Islet of Langerhans (tissue), 1 donor: ENCODE measurements around the gene BNIPL.

Experiments used
- FAIRE-seq: peaks from one replicate; lab custom pipeline; 2011; peaks lifted over from hg19 to GRCh38; lab: Jason Lieb, UNC

Gene BNIPL, protein sequence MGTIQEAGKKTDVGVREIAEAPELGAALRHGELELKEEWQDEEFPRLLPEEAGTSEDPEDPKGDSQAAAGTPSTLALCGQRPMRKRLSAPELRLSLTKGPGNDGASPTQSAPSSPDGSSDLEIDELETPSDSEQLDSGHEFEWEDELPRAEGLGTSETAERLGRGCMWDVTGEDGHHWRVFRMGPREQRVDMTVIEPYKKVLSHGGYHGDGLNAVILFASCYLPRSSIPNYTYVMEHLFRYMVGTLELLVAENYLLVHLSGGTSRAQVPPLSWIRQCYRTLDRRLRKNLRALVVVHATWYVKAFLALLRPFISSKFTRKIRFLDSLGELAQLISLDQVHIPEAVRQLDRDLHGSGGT

DNA sequence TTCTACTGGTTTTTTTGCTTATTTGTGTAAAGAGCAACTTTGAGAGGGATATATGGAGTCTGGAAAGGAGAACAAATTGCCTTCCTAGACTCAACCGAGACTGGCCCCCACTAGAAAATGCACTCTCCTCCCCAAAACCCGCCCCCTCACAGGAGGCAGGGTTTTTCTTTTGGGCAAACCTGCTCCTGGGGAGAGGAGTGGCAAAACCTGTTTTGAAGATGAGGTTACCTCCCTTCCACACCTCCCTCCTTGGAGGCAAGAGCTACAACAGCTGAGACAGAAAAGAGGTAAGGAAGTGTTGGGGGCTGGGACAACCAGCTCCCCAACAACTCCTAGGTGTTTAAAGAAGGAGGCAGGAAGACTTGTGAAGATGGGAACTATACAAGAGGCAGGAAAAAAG lies at the start of gene BNIPL:
Gene BNIPL, plus strand, starts transcription at position 231 of the 400 bp plus-strand sequence. Its CDS starts 140 bp downstream, at position 371.
- no peak for FAIRE-seq

DNA sequence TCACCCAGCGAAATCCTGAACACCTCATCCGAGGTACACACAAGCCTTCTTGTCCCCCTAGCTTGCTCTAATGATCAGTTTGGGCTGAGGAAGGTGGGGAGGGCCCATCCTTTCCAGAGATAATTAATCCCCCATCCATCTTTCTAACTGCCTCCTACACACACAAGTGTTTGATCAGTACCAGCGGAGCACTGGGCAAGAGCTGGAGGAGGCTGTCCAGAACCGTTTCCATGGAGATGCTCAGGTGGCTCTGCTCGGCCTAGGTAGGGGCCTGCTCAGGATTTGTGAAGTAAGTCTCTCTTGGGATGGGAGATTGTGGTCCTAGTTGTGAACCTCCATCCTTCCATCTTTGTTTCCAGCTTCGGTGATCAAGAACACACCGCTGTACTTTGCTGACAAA lies 48.5 kb upstream of the BNIPL start:
- FAIRE-seq = no peak

DNA sequence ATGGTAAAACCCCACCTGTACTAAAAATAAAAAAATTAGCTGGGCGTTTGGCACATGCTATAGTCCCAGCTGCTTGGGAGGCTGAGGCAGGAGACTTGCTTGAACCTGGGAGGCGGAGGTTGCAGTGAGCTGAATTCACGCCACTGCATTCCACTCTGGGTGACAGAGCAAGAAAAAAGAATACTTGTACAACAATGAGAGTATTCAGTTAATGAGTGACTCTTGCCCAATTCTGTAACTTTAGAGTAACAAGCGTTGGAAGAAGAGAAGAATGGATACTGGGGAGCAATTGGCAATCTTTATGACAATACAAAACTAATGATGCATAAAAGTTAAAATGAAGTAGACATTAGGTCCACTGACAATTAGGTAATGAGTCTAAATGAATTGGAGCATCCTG lies 43.8 kb upstream of the BNIPL start:
- no peak for FAIRE-seq

DNA sequence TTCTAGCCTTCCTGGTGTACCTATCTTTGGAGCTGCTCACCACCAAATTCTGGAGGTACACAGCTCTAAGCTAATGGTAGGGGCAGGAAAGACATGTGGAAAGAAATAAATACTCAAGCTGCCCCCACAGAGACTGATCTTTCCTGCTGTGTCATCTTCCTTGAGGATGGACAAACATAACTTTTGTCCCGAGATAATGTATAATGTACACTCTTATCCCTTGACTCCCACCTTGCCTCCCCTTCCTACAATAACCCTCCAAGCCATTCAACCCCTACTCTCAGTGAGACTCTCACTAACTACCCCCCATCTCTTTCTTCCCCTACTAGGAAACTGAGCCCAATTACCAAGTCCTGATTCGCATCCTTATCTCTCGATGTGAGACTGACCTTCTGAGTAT lies 42.1 kb upstream of the BNIPL start:
- no peak for FAIRE-seq

DNA sequence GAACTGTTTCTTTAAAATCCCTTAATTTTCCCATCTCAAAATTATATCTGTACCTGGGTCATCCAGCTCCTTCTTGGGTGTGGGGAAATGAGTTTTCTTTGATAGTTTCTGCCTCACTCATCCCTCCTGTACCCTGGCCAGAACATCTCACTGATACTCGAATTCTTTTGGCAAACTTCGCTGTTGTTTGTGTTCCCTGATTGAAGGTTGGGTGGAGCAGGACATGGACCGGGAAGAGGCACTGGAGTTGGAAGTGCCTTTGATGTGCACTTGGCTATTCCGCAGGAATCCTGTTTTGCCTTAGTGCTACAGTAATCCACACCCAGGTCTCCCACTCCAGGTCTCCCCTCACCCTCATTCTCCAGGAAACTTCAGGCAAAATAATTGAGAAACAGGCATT lies 40.9 kb upstream of the BNIPL start:
- FAIRE-seq = no peak

DNA sequence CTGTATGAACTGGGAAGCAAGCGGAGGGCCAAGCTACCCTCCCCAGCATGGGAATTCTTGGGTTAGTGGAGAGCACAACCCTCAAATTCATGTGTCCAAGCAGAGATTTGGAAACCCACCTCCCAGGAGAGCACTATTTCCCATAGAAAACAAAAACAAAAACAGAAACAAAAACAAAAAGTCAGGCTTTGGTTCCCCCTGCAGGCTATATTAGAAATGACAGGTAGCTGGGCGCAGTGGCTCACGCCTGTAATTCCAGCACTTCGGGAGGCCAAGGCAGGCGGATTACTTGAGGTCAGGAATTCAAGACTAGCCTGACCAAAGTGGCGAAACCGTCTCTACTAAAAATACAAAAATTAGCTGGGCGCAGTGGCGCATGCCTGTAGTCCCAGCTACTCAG lies 40.5 kb upstream of the BNIPL start:
- FAIRE-seq = no peak

DNA sequence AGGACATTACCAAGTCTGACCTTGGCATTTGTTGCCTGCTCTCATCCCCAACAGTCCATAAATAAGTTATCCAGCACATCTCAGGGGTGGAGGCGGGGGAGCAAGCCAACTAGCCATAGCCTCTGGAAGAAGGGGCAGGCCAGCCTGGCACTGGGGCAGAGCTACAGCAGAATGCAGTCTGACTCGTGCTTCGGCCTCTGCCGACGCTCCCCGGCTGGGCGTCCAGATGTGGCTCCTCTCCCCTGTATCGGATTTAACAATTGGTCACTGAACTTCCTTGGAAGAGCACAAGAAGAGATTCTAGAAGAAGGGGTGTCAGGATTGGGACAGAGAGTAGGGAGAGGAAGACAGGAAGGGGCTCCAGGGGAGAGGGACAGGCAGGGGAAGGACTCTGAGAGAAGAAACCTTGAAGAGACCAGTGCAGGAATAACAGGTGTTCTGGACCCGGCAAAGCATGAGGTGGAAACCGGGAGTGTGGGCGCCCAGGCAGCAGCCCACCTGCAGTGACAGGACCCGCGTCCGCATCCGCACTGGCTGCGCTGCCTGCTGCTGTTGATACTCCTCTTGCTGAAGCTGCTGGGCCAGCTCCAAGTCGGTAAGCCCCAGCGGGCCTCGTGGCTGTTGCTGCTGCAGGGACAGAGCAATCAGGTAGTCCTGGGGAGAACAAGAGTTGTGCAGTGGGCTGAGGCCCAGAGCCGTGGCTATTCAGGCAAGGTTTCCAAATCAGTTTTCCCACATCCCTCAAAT lies 39.1 kb upstream of the BNIPL start:
- no peak for FAIRE-seq

DNA sequence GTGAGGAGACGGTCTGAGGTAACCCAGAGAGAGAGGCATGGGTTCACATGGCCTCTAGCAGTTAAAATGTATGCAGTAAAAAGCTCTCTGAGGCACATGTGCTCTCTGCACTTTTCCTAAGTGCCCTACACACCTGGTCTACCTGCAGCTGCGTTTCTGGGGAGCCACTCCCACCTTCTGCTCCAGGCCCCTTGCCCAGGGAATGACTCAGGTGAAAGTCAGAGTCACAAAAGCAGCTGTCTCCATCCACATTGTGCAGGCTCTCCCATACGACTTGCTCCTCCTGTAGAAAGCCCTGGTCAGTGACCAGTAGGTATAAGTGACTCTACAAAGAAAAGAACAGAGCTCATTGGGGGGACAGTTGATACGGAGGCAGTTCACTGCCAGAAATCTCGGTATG lies 38.4 kb upstream of the BNIPL start:
- FAIRE-seq = no peak

DNA sequence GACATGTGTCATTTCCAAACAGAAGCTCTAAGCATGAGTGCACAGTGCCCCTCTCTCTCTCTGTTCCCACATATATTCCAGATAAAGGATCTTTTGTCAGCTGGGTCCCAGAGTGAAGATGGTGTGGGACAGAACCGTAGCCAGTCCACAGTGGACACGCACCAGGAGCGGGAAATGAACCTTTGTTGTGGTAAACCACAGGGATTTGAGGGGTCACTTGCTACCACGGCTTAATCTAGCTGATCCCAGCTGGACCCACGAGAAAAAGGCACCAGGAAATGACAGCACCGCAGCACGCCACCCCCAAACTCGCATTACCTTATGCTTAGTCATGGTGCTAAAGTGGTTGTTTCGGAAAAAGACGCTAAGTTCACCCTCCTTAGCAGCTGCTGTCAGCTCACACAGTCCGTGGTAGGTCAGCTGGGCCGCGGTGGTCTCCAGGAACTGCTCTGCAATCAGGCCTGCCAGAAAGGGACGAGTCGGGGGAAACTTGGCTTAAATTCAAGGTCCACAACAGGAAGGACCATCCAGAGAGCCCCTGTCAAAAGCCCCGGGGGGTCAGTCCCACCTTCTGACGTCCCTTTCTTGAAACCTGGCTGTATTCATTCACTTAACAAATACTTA lies 37.2 kb upstream of the BNIPL start:
- FAIRE-seq = no peak

DNA sequence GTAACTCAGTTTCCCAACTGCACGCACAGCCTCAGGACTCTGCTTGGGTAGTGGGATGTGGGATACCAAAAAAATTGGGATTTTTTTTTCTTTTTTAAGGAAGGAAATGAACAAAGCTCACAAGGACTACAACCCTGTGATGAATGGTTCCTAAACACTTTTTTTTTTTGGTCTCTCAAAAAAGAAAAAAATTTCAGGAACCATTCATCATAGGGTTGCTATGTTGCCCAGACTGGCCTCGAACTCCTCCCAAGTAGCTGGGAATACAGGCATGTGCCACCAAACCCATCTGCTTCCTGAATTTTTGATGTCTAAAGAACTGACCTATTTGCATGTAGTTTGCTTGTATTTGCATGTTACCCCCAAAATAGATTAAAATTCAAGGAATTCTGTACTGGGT lies 36.5 kb upstream of the BNIPL start:
- FAIRE-seq = no peak

DNA sequence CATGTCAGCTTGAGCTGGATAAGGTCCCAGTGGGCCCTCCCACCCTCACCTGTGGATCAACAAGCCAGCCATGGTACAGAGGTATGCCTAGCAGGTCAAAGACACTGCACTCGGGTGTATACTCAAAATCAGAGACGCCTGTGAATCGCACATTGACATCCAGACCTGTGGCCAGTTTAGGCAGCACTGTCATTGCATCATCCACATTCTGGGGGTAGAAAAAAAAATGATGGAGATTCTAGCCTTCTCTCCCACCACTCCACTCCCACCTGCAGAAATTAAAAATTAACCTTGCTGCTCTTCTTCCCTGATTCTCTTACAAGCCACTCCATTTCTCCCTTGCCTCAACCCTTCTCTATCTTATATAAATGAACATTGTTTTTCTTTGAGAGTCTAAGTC lies 36.0 kb upstream of the BNIPL start:
- FAIRE-seq = no peak

DNA sequence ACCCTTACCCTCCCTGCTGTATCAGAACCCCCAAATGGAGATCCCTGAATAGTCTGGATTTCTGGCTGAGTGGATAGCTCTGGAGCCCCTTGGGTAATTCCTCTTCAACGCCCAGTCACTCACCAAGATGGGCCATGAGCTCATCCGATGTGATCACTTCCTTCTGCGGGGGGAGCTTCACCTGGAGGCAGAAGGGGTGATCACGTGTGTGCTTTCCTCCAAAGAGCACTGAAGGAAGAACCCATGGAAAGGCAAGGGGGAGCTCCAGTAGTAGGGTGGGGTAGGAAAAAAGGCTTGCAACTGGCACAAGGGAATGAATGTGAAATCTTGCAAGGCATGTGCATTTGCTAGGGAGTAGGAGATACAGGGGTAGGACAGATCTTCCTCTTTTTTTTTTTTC lies 34.8 kb upstream of the BNIPL start:
- FAIRE-seq = no peak

DNA sequence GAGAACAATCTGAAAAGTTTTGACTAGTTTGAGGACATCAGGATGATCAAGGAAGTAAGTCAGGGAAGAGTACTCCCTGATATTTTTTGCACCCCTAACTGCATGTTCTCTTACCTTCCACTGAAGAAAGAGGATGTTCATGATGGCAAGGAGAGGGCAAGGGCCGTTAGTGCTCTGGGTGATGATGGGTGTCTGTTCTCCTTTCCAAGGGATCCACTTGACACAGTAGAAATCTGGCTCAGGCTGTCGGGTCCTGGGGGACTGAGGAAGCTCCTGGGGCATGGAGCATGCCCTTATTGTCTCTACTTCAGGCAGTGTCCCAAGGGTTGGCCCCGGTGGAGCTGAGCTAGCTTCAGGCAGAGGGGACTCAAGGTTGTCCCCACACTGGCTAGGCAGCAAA lies 34.3 kb upstream of the BNIPL start:
- FAIRE-seq = no peak

DNA sequence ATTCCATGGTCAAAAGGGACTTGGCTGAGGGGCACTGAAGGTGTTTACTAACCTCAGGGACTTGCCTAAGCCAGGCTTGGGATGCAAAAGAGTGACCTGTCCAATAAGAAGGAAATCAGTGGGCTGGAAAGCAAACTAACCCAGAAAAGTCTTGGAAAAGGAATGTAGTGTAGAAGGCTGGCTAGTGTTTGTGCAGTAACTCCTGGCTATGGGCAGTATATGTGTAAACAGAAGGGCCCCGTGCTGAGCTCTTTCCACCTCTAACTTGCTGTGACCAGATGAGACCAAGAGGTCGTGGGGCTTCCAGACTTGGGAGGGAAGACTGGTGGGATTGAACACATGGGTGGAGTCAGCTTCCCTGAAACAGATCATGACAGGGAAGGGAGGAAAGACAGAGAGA lies 33.8 kb upstream of the BNIPL start:
- FAIRE-seq = no peak

DNA sequence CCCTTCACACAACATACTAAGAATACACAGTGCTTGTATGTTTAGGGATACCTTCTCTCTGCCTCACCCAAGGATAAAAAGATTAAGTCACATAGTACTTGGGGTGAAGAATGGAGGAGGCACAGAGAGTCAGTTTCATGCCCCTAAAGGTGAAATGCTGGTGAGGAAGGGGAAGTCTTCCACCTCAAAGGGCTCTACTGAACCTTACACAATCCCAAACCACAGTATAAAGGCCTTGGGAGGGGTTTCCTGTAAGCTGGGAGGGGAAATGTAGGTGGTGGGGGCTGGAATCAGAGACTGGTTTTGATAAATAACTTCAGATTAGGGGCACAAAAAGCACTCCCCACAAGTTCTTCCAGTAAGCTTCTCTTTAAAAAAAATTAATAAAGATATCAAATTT lies 33.2 kb upstream of the BNIPL start:
- no peak for FAIRE-seq

DNA sequence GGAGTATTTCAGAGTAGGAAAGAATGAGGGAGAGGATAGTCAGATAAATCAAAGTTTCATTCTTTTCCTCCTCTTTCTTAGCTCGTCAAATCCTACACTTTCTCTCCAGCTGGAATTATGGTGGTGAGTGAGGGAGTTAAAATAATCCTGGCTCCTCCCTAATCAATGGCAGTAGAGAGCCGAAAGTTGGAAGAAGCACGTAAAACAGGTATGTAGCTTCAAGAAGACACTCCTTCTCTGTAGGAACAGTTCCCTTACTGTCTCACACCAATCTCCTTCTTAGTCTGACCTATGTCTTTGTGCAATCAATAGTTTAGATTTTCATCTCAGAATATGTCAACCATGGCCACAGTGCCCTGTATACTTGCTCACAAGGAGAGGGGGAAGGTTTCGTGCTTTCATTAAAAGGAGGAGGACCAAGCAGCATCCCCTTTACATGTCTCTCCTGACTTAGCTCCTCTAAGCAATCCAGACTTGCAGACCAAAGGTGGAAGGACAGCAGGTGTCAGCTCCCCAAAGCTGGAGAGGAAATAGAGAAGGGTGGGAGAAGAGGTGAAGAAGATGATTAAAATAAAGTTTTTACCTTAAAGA lies 30.6 kb upstream of the BNIPL start:
- FAIRE-seq = no peak

DNA sequence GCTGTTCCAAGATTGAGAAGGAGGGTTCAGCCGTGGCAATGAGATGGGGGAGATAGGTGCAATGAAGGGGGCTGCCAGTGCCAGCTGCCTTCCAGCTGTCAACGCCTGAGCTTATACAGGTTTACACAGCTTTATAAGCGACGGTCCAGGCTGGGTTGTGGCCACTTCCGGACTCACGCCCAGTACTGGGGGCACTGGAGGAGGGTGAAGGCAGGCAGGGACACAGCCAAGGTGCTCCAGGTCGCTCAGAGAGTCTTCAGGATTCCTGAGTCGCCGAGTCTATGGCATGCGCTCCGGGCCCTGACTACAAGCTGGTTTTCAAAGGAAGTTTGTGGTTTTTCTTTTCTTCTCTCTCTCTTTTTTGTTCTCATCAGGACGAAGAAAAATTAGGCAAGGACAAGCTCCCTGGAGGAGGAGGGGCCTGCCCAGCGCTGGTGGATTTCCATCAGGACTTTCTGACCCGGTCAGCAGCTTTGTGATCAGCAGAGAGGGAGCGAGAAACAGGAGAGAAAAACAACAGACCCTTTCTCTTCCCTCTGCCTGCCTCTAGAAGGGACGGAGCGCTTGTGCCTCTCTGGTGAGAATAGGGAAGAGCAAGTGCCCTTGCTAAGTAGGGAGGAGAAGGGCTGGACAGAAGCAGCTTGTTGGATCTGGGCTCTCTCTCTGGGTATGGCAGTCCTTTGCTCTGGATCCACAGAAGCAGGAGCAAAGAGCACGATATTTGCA lies 29.9 kb upstream of the BNIPL start, which contains the start of gene MINDY1:
Gene MINDY1, minus strand, starts transcription at position 576 of the 726 bp plus-strand sequence. CDS start 4,285 bp downstream, outside the sequence.
- FAIRE-seq = no peak

DNA sequence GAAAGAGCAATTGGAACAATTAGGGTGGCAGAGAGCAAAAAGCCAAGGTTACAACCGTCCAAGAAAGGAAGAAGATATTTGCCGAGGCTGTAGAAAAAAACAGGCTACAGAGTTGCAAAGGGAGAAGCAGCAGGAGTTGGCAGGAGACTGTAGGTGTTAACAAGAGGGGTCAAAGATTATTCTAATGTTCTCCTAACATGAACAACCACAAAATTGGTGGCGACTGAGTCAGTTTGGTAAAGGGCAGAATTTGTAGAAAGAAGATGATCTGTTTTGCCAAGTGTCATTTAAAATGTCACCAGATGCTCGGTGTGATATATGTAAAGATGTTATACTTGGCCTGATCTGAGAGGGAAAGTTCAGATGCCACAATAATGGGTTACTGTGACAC lies 28.5 kb upstream of the BNIPL start:
- no peak for FAIRE-seq

DNA sequence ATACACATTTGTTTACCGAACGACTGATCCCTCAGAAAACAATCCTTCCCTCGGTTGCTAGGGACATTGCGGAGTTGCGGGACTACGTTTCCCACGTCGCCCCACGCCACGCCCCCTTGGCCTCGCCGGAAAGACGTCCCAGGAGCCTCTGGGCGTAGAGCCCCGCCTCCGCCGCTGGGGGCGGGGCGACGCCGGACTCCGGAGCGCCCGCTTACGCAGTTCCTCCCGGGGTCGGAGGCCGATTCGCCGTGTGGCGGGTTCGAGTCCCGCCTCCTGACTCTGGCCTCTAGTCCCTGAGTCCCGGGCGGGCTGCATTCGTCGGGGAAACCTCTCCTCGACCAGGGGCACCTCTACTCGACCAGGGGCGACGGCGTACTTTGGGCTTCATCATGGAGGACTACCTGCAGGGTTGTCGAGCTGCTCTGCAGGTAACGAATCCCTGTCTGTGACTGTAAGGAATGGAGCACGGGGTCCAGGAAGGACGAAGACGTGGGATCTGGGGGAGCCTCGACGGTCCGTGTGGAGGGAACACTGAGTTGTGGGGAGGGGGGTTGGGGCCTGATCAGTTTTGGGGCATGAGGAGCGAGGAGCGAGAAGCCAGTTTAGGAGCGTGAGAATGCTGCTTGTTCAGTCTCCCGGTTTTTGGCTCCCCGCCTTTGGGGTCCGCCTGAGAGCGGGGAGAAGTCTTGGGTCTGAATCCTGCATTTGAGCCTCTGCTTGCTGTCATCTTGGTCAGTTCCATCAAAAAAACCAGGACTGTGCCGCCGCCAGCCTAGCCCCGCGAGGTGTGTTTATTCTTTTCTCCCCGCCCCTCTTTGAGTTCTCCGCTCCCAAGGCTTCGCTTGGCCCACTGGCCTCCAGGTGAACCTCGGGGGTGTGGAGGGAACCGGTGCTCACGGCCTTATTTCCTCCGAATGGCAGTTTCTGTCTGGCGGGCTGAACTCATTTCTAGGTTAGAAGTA lies 27.9 kb upstream of the BNIPL start, which contains the start of gene PRUNE1:
Gene PRUNE1, plus strand, starts transcription at position 206 of the 962 bp plus-strand sequence. Its CDS starts 184 bp downstream, at position 390.
- no peak for FAIRE-seq

DNA sequence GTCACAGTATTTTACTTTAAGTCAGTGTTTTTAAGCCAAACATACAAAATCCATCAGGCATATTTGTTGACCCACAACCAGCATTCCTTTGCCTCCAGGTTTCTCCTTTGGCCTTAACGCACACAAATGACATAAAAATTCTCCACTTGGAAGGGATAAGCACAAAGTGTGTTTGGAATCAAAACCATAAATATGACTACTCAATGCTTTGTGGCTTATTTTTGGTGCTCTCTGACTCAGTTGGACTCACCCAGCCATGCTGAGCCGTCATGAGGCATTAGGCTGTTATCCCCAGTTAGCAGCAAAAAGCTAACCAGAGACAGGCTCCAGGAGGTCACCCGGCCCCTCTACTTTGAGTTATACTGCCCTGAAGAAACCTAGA lies 27.2 kb upstream of the BNIPL start:
- no peak for FAIRE-seq
